SK-MEL-5 (cell line): ENCODE data around the gene XAGE3. TPM values are rescaled to one million over a fixed set of nuclear protein-coding genes. Genes with fewer than 3 reads are reported as not detected.
"Not testable (repeated sequence)": the region's sequence is repeated elsewhere in the genome, so short reads cannot be mapped to it uniquely, and the experiment has no call there.

ENCODE experiments used
- DNase-seq: peaks from one replicate; pipeline ENCODE4 v3.0.0-alpha.2; 2016; ENCODE audit warnings: low read depth, low spot score
- in situ Hi-C: cut with HindIII; loops from 2 replicates; pipeline ENCODE4 v1.10.0; 2016; ENCODE audit warnings: low sequenced_read_pairs, high pct_unique_total_duplicates, low pct_unique_long_range_greater_than_20kb
- polyA plus RNA-seq, 2 experiments: library from polyadenylated mRNA; depleted of rRNA; stranded (reverse); fragments of >200 nt; gene quantifications; 2 replicates each; pipeline ENCODE4 v1.2.3, GENCODE V29; 2015
- total RNA-seq: library from RNA; depleted of rRNA; stranded (reverse); fragments of >200 nt; shearing (Covaris generic); gene quantifications from 2 replicates; pipeline ENCODE4 v1.2.3, GENCODE V29; 2014; rRNA removed

XAGE3 gene
- total RNA-seq: not detected in 2 replicates
- polyA plus RNA-seq (2015; cell fraction: cytosol; rRNA removed): not detected in 2 replicates
- not detected in 2 replicates for polyA plus RNA-seq (2015; cell fraction: nucleus; rRNA removed)

GRCh38 chrX:52867610-52868348 lies at the start of gene XAGE3:
Gene XAGE3, minus strand, starts transcription at chrX:52868083. Its CDS starts 950 bp downstream, at chrX:52867133.
- no peak for DNase-seq
- in situ Hi-C loops: no loop called here

- in situ Hi-C loops, DNase-seq: not testable (repeated sequence)
These were observed 46.8 kb upstream of the XAGE3 start for GRCh38 chrX:52914704-52915103.

GRCh38 chrX:52913681-52914080 lies 45.8 kb upstream of the XAGE3 start:
- DNase-seq, in situ Hi-C loops: not testable (repeated sequence)

- in situ Hi-C loops, DNase-seq: not testable (repeated sequence)
These were observed 41.6 kb upstream of the XAGE3 start for GRCh38 chrX:52909313-52909969.

- in situ Hi-C loops, DNase-seq: not testable (repeated sequence)
These were observed 40.0 kb upstream of the XAGE3 start for GRCh38 chrX:52907900-52908299.

GRCh38 chrX:52907137-52907536 lies 39.3 kb upstream of the XAGE3 start:
- DNase-seq, in situ Hi-C loops: not testable (repeated sequence)

GRCh38 chrX:52906072-52906471 lies 38.2 kb upstream of the XAGE3 start:
- DNase-seq, in situ Hi-C loops: not testable (repeated sequence)

GRCh38 chrX:52905531-52905930 lies 37.6 kb upstream of the XAGE3 start:
- DNase-seq, in situ Hi-C loops: not testable (repeated sequence)

- DNase-seq, in situ Hi-C loops: not testable (repeated sequence)
These were observed 29.2 kb upstream of the XAGE3 start, which contains the start of gene FAM156B for GRCh38 chrX:52896855-52897709. Gene FAM156B, plus strand, starts transcription at chrX:52897330. Its CDS starts 9,896 bp downstream, at chrX:52907226.

GRCh38 chrX:52896438-52896837 lies 28.6 kb upstream of the XAGE3 start:
- DNase-seq, in situ Hi-C loops: not testable (repeated sequence)

- in situ Hi-C loops, DNase-seq: not testable (repeated sequence)
These were observed 20.2 kb upstream of the XAGE3 start for GRCh38 chrX:52888090-52888489.

GRCh38 chrX:52887459-52887858 lies 19.6 kb upstream of the XAGE3 start:
- DNase-seq, in situ Hi-C loops: not testable (repeated sequence)

GRCh38 chrX:52876386-52876785 lies 8.5 kb upstream of the XAGE3 start:
- DNase-seq, in situ Hi-C loops: not testable (repeated sequence)

- in situ Hi-C loops, DNase-seq: not testable (repeated sequence)
These were observed 7.6 kb upstream of the XAGE3 start for GRCh38 chrX:52875436-52875835.

GRCh38 chrX:52874661-52875060 lies 6.8 kb upstream of the XAGE3 start:
- in situ Hi-C loops: no loop called here

GRCh38 chrX:52873825-52874224 lies 5.9 kb upstream of the XAGE3 start:
- in situ Hi-C loops: not testable (repeated sequence)

More at GRCh38 chrX:52874661-52875060, 6.8 kb upstream of the XAGE3 start:
- no peak for DNase-seq

GRCh38 chrX:52870046-52870445 lies 2.2 kb upstream of the XAGE3 start:
- in situ Hi-C loops: no loop called here
- no peak for DNase-seq

More at GRCh38 chrX:52873825-52874224, 5.9 kb upstream of the XAGE3 start:
- not testable (repeated sequence) for DNase-seq
